Inferior parietal cortex (tissue), 1 donor: Measurements from ENCODE around the gene CDKAL1.
"Not testable (repeated sequence)": the region's sequence is repeated elsewhere in the genome, so short reads cannot be mapped to it uniquely, and the experiment has no call there.

Source experiments
- DNase-seq: peaks from one replicate; pipeline ENCODE4 v3.0.0-alpha.2; 2016; ENCODE audit errors: extremely low spot score

Gene CDKAL1

GRCh38 chr6:21073318-21073839, 539.1 kb downstream of the CDKAL1 start:
- no peak for DNase-seq

- no peak for DNase-seq
These were observed 540.2 kb downstream of the CDKAL1 start for GRCh38 chr6:21074484-21074883.

DNA sequence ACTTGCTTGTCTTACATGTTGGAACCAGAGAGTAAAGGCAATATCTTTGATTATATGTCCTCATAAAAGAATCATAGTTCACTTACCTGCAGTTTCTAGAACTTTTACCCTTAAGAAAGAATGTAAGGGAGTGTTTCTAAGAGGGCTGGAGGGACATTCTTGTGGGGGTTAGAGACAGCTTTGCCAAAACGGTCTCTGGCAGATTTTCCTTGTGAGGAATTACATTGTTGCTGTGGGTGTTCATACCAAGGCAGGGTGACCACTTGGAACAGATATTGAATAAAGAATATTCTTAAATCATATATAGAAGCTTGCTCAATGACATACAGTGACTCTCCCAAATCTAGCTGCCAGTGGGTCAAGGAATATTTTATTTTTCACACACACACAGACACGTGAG, 541.7 kb downstream of the CDKAL1 start:
- DNase-seq: no peak

DNA sequence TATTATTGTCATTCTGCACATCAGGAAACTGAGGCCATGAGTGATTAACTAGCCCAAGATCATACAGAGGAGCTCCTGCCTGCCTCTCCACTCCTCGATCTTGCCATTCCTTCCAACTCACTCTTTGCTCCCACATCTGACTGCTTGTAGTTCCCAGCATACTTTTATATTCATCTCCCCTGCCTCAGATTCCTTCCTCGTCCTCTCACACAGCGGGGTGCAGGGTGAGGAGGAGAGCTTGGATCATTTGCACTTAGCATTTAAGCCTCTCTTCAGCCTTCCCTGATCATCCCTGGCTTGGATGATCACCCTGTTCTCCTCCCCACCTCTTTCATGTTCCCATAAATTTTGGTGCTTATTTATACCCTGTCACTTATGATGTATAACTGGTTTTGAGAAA, 544.2 kb downstream of the CDKAL1 start:
- no peak for DNase-seq

- DNase-seq: no peak
These were observed 545.3 kb downstream of the CDKAL1 start for GRCh38 chr6:21079468-21080048.

DNA sequence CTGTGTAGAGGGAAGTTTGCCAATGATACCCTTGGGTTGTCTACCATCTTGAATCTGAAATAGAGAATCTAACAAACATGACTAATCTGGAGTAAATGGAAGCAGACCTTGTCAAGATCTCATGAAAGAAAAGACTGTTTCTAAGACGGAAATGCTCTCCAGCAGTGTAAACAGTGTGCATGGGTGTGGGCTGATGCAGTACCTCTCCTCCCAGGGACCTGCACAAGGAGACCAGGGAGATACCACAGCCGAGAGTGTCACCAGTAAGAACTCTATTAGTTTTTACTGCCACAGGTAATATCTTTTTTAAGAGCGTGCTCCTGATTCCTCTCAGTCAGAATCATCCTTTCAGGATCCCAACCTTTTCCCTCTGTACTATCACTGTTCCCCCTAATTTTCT, 546.0 kb downstream of the CDKAL1 start:
- DNase-seq: no peak

DNA sequence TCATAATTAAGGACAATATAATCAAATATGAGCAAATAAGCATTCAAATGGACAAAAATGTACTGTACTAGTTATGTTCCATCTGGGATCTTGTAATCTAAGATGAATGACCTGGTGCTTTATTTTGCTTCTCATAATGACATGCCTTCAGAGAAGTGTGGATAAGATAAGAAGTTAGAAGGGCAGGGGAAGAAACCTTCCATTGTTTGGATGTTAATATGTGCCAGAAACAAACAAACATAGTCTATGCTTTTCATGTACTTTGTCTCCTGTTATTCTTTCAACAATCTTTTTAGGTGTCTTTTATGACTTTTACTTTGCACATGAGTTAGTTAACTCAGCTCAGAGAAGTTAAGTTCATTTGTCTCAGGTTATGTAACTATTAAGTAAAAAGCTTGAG, 547.8 kb downstream of the CDKAL1 start:
- no peak for DNase-seq

DNA sequence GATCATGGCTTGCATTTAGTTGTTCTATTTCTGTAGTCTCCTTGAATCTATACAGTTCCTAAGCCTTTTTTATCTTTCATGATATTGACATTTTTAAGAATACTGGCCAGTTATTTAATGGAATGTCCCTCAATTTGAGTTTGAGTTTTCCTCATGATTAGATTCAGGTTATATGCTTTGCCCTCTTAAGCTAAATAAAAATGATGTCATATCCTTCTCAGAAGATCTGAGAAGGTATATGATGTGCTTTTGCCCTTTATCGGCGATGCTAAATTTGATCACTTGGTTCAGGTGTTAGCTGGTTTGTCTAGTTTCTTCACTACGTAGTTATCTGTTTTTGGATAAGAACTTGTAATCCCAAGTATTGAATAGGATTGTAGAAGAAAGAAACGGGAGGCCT, 549.5 kb downstream of the CDKAL1 start:
- DNase-seq: no peak

DNA sequence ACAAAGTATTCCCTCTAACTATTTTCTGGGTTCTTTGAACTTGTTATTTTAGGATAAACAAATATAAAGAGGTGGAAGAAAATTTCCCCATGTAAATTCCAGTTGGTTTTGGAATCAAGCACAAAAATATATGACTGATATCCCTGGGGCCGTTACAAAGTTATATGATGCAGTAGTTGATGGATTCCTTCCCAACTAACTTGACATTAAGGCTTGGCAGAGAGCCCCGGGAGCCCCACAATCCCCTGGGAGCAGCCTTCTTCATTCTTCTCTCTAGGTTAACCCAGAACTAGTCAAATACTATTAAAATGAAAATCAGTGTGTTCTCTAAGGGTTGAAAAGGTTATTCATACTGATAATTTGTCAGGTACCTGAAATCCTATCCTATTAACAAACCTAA, 550.4 kb downstream of the CDKAL1 start:
- no peak for DNase-seq

DNA sequence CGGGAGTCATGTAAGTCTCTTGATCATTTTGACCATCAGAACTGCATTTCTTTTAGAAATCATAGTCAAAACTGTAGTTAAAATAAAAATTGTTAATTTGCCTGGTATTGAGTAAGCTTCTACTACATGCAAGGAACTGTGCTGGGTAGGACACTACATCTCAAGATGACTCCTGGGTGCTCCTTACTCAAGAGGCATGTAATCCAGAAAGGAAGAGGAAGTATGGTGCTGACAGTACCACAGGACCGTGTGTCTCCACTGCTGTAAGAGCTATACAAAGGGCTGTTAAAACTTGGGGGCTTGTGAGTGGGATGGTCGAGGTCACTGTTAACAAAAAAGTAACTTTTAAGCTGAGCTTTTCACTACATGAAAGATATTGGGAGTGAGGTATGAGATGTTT, 551.0 kb downstream of the CDKAL1 start:
- no peak for DNase-seq

DNA sequence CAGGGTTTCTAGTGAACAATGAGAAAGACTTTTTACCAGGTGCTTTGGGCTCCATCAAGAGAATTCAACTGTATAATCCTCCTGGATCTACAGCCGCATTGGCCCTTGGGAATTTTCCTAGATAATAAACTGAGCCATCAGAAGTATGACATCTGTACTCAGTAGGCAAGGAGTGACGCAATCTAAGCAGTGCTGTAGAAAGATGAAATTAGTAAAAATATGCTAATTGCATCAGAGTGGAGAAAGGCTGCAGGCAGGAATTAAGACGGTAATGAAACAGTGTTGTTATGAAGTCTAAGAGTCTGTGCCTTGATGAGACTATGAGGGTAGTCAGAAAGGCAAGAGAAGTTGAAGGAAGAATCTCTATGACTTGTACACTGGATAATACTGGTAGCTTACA, 551.4 kb downstream of the CDKAL1 start:
- no peak for DNase-seq

GRCh38 chr6:21087188-21087587, 552.9 kb downstream of the CDKAL1 start:
- no peak for DNase-seq

- no peak for DNase-seq
These were observed 557.2 kb downstream of the CDKAL1 start for GRCh38 chr6:21091411-21091810.

GRCh38 chr6:21092231-21092772, 558.0 kb downstream of the CDKAL1 start:
- not testable (repeated sequence) for DNase-seq

DNA sequence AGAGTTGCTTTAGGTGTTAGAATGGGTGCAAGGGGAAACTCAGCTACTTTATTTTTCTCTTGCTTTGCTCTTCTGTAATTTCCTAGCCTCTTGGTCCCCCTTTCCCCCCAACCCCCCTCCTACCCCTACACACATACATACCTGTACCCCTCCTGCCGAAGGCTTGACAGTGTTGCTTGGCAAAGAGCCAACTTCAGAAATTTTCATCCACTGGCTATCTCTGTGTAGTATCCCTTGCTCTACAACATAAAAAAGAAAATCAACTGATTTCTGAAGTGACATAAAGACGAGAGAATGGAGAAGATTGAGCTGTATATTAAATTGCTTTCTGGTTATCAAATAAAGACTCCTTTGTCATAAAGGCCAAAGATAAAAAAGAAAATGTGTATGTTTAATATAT, 561.2 kb downstream of the CDKAL1 start:
- no peak for DNase-seq

GRCh38 chr6:21098134-21098533, 563.9 kb downstream of the CDKAL1 start:
- no peak for DNase-seq

DNA sequence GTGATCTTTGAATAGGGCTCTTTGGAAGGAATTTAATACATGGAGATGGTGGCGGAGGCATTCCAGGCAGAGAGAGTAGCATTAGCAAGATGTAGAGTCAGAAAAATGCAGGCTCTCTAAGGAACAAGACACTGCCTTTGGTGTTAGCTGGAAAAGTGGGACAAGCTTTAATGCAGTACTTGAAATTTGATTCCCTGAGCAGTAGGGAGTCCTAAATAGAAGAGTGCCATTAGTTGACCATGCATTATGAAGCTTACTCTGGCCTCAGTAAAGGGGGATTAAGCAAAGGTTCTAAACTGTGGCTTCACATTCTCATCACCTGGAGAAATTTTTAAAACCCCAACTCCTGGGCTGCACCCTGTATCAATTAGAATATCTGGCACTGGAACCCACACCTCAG, 564.5 kb downstream of the CDKAL1 start:
- no peak for DNase-seq

DNA sequence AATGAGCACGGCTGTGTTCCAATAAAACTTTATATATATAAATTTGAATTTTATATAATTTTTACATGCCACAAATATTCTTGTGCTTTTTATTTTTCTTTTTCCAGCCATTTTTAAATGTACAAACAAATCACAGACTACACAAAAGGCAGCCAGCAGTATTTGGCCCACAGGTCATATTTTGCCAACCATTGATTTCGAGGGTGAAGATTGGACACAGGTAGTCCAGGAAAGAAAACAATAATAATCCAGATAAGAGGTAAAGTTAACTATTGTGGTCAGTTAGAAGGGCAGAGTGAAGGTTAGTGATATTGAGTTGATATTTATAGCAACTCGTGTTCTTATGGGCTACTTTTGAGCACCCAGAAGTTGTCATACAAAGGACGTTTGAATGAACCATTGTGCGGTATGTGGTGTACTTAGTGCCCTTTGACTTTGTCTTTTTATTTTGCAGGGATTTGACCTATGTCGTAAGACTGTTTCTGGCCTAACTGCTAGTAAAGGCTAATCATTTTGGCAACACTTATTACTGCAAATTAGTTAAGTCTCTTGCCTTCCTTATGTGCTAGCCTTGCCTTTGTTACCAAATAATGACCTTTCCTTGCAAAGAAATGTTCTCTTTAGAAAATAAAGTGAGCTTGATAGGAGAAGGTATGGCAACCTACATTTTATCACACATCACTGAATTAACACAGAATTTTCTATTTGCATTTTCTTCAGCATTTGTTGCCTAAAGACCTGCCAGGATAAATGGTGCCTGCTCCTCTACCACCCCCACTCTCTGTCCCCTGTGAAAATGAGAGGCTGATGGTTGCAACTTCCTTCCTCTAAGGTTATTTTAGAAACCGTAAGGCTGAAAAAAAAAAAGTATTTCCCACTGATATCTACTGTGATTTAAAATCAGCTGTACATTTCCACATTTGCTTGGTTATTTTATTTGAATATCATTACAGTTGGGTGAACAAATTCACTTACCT, 565.4 kb downstream of the CDKAL1 start:
- DNase-seq: no peak

DNA sequence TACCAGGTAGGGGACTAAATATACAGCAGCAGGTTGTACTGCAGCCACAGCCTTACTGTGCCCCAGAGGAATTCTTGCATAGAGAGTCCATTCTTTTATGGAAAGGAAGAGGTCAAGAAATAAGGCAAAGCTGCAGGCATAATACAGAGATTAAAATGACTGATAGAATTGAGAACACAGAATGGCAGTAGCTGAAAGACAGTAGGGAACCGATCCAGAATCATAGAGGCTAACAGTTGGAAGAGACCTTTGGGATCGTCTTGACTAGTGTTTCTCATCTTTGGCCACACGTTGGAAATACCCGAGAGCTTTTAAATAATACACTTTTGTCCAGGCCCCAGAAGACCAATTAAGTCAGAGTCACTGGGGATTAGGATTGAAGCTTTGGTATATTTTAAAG, 566.7 kb downstream of the CDKAL1 start:
- DNase-seq: no peak

DNA sequence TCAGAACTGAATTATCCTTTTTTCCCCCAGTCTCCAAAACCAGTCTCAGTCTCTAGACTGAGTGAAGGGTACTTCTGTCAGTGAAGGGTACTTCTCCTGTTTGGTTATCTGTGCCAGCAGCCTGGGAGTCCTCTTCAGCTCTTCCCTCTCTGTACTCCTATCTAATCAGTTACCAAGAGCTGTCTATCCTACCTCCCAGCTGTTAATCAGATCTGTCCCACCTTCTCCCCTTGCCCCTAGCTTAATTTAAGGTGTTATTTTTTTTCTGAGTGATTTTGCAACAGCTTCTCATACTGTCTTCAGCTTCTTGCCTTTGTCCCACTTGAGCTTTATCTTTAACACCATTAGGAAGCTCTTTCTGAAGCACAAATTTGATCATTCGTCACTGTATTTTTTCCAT, 567.4 kb downstream of the CDKAL1 start:
- DNase-seq: no peak

- no peak for DNase-seq
These were observed 567.9 kb downstream of the CDKAL1 start for GRCh38 chr6:21102201-21102600.

GRCh38 chr6:21102624-21103023, 568.4 kb downstream of the CDKAL1 start:
- DNase-seq: no peak
